Measurements from ENCODE around the gene HHAT. TPM values are rescaled to one million over a fixed set of nuclear protein-coding genes. Genes with fewer than 3 reads are reported as not detected.

The HHAT gene
- total RNA-seq, 2 donors from 2014 or later: 1.6 to 2.0 TPM

DNA sequence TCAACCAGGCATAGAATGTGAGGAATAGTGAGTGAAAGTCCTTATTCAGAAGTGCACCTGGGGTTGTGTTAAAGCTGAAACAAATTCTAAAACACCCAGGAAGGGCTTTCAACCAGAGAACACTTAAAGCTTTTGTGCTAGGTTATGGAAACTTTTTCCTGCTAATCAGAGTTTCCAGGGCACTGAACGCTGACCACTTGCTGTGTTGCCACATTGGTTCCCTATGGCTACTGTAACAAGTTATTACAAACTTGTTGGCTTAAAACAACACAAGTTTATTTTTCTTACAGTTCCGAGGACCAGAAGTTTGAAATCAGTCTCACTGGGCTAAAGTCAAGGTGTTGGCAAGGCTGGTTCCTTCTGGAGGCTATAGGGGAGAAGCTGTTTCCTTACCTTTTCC, 300.6 kb downstream of the HHAT start:
- Histone ChIP-seq H3K27me3 (no peaks in the 10 kb centered on the region), H3K9me3 (no peaks in the 10 kb centered on the region), H3K27ac (no peak overlapping the region), H3K4me3 (no peak overlapping the region), H3K36me3 (no peaks in the 10 kb centered on the region), H3K4me1 (peaks cover 0 to 21% of the 10 kb centered on the region in 2 donors)
- TF ChIP-seq, protein P1, sequence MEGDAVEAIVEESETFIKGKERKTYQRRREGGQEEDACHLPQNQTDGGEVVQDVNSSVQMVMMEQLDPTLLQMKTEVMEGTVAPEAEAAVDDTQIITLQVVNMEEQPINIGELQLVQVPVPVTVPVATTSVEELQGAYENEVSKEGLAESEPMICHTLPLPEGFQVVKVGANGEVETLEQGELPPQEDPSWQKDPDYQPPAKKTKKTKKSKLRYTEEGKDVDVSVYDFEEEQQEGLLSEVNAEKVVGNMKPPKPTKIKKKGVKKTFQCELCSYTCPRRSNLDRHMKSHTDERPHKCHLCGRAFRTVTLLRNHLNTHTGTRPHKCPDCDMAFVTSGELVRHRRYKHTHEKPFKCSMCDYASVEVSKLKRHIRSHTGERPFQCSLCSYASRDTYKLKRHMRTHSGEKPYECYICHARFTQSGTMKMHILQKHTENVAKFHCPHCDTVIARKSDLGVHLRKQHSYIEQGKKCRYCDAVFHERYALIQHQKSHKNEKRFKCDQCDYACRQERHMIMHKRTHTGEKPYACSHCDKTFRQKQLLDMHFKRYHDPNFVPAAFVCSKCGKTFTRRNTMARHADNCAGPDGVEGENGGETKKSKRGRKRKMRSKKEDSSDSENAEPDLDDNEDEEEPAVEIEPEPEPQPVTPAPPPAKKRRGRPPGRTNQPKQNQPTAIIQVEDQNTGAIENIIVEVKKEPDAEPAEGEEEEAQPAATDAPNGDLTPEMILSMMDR (IDR thresholded peaks at IDR 0.05): no peak
- no peak for DNase-seq (ENCODE audit: low spot score)

DNA sequence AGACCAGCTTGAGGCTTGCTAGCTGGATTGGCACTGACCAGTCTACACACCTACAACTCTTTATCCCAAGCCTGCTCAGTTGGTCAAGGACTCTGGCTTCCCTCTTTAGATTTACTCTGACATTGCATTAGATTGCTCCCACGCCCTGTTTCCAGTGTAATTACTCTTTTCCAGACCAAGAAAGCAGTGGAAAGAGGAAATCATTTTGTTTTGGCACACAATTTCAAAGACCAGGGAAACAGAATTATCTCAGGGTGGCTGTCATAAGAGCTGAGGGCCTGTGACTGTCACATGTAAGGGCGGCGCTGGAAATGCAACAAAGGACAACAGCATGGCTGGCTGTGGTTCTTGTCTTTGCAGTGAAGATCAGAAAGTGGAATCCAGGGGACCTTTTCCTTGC, 302.7 kb downstream of the HHAT start:
- TF ChIP-seq, protein P1 (IDR thresholded peaks at IDR 0.05): no peak
- peak overlapping the region; percentile 65 to 68 for H3K27ac ChIP-seq

DNA sequence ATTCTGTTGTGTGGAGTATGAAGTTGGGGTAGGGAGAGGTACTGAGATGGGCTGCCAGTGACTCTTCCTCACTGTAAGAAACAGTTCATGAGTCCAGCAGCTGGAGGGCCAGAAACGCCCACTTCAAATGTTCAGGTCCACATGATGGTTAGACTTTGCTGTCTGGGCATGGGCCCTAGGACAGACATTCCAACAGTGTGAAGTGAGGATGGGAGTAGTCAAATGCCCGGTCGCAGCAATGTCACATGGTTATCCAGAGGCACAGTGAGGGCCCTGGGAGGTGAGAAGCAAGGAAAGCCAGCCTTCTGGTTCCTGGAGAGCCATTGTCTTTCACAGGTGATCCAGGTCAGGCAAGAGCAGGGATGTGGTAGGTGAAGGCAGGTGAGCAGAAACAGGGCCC, 304.4 kb downstream of the HHAT start:
- Histone ChIP-seq H3K36me3 (no peaks in the 10 kb centered on the region), H3K4me3 (no peak overlapping the region), H3K9me3 (no peaks in the 10 kb centered on the region), H3K27ac (peak overlapping the region; percentile 58 to 68), H3K27me3 (no peaks in the 10 kb centered on the region), H3K4me1 (peaks cover 0 to 21% of the 10 kb centered on the region in 2 donors)
- DNase-seq (ENCODE audit: low spot score): no peak
- TF ChIP-seq, protein P1 (IDR thresholded peaks at IDR 0.05): no peak

More for the DNA sequence above, 302.7 kb downstream of the HHAT start:
- no peaks in the 10 kb centered on the region for H3K9me3 ChIP-seq
- no peaks in the 10 kb centered on the region for H3K36me3 ChIP-seq
- H3K4me1 ChIP-seq: peaks cover 0 to 21% of the 10 kb centered on the region in 2 donors
- H3K27me3 ChIP-seq: no peaks in the 10 kb centered on the region
- no peak overlapping the region for H3K4me3 ChIP-seq
- no peak for DNase-seq (ENCODE audit: low spot score)

DNA sequence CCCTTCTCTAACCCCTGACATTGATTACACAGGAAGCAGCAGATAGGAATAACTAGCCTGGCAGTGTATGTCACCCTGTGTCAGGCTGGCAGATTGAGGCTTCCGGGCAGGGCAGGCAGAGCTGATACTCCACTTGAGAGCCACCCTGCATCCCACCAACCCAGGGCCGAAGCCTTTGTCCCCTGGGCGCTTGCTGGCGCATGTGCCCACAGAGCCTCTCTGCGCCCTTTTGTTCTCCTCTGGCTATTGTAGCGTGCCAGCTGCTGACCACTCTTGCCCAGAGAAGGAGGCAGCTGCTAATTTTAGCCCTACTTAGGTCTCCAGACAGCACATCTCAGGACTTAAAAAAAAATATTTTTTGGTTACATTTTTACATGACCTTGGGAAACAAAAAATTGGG, 304.9 kb downstream of the HHAT start:
- H3K4me1 ChIP-seq: peaks cover 0 to 21% of the 10 kb centered on the region in 2 donors
- H3K9me3 ChIP-seq: no peaks in the 10 kb centered on the region
- H3K27ac ChIP-seq: peak overlapping the region; percentile 58 to 68
- TF ChIP-seq, protein P1 (IDR thresholded peaks at IDR 0.05): no peak
- H3K36me3 ChIP-seq: no peaks in the 10 kb centered on the region
- DNase-seq (ENCODE audit: low spot score): no peak
- H3K4me3 ChIP-seq: no peak overlapping the region
- no peaks in the 10 kb centered on the region for H3K27me3 ChIP-seq

DNA sequence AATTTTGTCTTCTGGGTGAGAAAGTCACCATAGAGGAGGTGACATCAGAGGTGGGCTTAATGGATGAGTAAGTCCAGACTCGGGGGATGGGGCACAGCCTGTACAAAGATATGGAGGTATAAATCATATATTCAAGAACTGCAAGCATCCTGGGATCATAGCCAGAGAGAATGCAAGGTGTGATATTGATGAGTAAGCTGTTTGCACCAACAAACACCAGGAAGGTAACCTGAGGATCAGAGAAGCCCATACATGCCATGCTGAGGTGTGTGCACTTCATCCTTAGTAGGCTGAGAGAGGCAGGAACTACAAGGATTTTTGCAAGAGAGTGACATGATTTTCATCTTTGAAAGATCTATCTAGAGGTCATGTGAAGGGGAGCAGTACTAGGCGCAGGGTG, 306.4 kb downstream of the HHAT start:
- no peak for DNase-seq (ENCODE audit: low spot score)
- TF ChIP-seq, protein P1 (IDR thresholded peaks at IDR 0.05): no peak
- peaks cover 0 to 21% of the 10 kb centered on the region in 2 donors for H3K4me1 ChIP-seq
- no peaks in the 10 kb centered on the region for H3K36me3 ChIP-seq
- H3K4me3 ChIP-seq: no peak overlapping the region
- no peak overlapping the region for H3K27ac ChIP-seq
- H3K9me3 ChIP-seq: no peaks in the 10 kb centered on the region
- no peaks in the 10 kb centered on the region for H3K27me3 ChIP-seq

DNA sequence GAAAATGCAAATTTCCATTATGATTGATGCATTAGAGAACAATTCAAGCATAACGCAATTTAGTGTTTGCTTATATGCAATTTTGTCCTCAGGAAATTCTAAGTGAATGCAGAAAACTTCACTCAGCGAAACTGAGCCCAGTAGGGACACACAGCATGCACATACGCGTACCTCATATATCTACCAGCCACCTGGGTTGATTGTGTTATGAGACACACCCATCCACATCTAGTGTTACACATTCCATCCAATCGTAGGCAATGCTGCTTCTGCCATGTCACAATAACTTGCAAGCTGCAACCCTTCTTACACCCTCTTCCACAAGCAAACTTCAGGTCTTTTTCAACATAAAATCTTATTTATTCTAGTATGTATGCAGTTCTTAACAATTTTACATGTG, 312.9 kb downstream of the HHAT start:
- TF ChIP-seq, protein P1 (IDR thresholded peaks at IDR 0.05): no peak
- Histone ChIP-seq H3K4me3 (no peak overlapping the region), H3K4me1 (no peaks in the 10 kb centered on the region), H3K9me3 (no peaks in the 10 kb centered on the region), H3K36me3 (no peaks in the 10 kb centered on the region), H3K27me3 (no peaks in the 10 kb centered on the region), H3K27ac (no peak overlapping the region)
- DNase-seq (ENCODE audit: low spot score): no peak

Measured in right atrium auricular region (tissue), 2 donors.